Limb (tissue), 2 donors: ENCODE measurements around the gene TEX55.
"Not testable (repeated sequence)": the region's sequence is repeated elsewhere in the genome, so short reads cannot be mapped to it uniquely, and the experiment has no call there.

Experiments
- DNase-seq, 2 donors: peaks; one replicate each; pipeline ENCODE4 v3.0.0-alpha.2; 2016; ENCODE audit errors: extremely low spot score in 2 of 2

Gene TEX55

DNA sequence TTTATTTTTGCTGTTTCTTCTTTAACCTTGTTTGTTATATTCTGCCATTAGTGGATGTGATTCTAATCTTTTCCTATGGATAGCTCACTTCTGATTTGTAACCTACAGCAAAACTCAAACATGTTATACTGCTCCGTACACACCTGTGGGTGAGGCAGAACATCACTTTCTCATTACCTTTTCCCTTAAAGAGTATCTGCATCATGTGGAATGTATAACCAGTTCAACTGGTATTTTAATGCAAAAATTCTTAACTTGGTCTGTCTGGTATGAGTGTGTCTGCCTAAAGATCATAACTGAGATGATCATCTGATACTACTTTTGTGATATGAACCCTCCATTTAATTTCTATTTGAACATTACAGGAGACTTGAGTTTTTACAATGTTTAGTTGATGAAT is 14.4 kb downstream of the TEX55 start:
- no peak for DNase-seq

DNA sequence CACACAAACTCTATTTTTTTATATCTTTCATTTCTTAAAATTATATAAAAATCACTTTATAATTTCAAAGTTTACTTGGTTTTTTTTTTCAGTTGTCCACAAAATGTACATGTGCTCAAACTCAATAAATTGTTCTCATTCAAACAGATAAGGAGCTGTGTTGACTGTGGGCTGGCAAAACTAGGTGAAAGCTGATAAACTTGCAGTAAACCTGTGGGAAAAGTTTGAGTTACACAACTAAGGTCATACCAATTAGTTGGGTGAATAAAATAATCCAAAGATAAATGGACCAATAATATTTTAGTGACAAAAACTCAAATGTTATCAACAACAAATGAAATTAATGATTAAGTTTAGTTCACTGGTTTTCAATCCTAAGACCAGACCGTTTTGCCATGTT is 14.8 kb downstream of the TEX55 start:
- no peak for DNase-seq

GRCh38 chr3:119161240-119161639 is 15.3 kb downstream of the TEX55 start:
- no peak for DNase-seq

DNA sequence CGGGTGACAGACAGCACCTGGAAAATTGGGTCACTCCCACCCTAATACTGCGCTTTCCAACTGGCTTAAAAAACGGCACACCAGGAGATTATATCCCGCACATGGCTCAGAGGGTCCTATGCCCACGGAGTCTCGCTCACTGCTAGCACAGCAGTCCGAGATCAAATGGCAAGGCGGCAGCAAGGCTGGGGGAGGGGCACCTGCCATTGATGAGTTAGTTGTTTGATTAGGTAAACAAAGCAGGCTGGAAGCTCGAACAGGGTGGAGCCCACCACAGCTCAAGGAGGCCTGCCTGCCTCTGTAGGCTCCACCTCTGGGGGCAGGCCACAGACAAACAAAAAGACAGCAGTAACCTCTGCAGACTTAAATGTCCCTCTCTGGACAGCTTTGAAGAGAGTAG is 18.8 kb downstream of the TEX55 start:
- DNase-seq: not testable (repeated sequence)

GRCh38 chr3:119170821-119171220 is 24.9 kb downstream of the TEX55 start:
- no peak for DNase-seq

DNA sequence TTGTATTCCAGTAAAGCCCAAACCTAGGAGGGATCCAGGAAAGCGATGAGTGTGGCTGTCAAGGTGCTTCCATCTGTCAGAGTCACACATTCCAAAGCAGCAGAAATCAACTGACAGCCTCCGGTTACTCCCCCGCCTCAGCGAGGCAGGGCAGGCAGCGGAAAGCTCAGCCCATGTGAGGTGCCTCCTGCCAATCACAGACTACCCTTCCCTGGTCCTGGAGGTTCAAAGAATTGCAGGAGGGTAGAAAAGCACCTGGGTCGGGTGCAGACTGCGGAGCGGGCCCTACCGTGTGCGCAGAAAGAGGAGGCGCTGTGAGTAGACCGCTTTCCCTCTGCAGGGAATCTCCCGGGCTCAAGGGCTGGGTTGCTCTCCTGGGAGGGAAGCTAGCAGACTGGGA is 27.4 kb downstream of the TEX55 start, which contains the start of gene UPK1B:
Gene UPK1B (plus strand): TSS at position 274 of the 400 bp plus-strand sequence. CDS start 13,144 bp downstream, outside the sequence.
- DNase-seq: no peak

DNA sequence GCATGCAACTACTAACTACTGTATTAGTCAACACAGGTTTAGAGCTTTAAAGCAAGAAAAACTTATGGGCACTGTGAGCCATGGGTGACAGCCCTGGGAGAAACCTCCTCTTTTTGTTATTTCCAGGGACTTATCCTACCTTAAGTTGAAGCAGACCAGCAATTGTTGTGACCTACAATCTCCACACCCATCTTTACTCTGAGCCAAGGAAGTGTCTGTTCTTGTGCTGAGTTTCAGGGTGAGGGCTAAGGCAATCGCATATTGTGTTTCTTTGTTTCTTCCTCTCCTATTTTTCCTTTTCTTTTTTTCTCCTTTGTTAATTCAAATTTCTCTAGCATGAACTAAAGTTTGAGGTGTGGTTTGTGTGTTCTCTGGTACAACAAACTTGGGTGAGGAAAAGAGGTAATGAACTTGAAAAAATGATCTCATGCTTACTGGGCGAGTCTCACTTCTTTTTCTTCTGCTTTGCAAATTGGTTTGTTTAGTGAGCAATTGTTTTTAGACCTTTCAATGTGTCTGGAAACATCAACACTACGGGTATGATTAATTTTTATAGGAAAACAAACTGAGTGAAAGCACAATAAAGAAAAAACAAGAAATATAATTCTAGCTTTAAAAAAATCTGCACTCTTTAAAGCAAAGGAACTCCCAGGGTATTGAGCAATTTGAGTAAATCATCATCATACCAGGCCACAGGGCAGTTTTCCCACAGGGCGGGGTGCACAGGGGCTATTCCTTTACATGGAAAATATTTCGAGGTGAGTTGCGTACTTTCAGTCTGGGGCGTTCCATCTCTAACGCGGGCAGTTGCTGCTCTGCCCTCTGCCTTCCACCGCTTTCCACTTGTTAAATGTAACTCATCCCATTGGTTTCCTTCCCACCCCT is 30.1 kb downstream of the TEX55 start:
- DNase-seq: no peak

GRCh38 chr3:119176778-119177177 is 30.8 kb downstream of the TEX55 start:
- DNase-seq: no peak

DNA sequence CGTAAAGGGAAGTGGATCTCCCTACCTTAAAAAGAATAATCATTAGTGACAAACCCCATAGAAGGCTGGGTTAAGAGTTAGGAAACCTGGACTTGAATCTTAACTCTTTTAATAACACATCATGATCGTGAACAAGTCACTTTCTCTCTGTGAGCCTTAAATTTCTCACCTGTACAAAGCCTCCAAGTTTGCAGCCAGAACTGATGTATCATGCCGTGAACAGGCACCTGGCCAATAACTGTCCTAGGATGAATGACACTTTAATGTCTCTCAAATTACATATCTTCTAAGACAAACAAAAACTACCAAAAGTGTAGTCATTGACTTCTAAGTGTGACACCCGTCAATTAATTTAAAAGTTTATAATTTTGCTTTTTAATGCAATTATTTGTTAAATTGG is 31.4 kb downstream of the TEX55 start:
- DNase-seq: no peak

GRCh38 chr3:119181765-119182164 is 35.8 kb downstream of the TEX55 start:
- no peak for DNase-seq

GRCh38 chr3:119184111-119184510 is 38.1 kb downstream of the TEX55 start:
- no peak for DNase-seq

- no peak for DNase-seq
These were observed 39.0 kb downstream of the TEX55 start for GRCh38 chr3:119184796-119185570.

- no peak for DNase-seq
These were observed 41.3 kb downstream of the TEX55 start for GRCh38 chr3:119187266-119187665.

- DNase-seq: no peak
These were observed 45.8 kb downstream of the TEX55 start for GRCh38 chr3:119191800-119192199.

DNA sequence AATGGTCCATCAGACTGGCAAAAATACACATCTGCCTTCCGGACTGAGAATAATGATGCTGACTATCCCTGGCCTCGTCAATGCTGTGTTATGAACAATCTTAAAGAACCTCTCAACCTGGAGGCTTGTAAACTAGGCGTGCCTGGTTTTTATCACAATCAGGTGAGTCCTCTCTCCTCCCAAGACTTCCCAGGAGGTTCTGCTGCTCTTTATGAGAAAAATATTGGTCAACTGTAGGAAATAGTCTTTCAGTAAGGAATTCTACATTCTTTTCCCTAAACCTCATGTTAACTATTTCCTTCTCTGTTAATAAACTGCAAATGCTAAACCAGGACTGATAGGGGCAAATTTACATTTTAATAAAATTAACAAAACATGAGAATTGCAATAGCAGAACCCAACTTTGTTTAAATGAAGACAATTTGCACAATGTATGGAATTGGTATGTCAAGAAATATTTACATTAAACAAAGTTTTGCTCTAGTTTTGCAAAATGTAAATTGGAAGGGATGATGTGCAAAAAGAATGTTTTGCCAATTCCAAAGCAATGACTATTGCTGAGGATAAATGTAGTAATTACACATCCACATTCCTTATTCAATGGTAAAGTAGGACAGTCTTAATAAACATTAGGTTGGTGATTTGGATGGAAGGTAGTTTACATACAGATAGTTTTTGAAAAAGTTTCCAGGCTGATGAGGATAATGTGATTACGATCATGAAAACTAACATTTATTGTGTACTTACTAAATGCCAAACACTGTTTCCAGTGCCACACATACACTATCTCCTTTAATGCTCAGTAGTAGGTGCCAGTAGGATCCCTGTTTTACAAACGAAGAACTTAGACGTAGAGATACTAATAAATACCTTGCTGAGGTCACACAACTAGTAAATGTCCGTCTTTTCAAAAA is 48.5 kb downstream of the TEX55 start:
- DNase-seq: no peak

GRCh38 chr3:119195151-119195476 is 49.1 kb downstream of the TEX55 start:
- no peak for DNase-seq

DNA sequence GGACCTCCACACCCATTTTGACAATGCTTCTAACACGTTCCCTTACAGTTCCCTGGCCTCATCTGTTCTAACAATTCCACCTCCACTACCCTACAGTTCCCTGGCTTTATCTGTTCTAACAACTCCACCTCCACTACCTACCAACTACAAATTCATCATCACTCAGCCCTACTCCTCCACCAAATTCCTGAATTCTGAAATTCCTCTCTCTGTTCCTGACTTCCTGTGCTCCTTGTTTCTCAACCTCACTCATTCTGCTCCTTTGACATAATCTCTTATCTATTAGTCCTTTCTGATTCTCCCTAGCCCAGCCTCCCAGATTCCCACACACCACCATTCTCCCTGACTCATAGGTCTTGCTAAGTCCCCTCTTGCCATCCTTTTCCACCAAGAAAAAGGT is 49.9 kb downstream of the TEX55 start:
- no peak for DNase-seq
